GM12878 (cell line): ENCODE measurements around the gene NT5C. TPM values are rescaled to one million over a fixed set of nuclear protein-coding genes. Genes with fewer than 3 reads are reported as not detected.

Experiments used
- ATAC-seq: fragments of 200-7000 bp; cut with Tn5 transposase; 3 replicates; pipeline ENCODE4 v1.9.1; 2020; ENCODE audit warnings: mild to moderate bottlenecking, moderate library complexity
- BruUV-seq: library from RNA; stranded (reverse); fragments of 400-500 nt; replicated peaks from 2 replicates; lab custom pipeline; 2021; lab: Mats Ljungman, UMichigan
- CTCF ChIA-PET: fragments of 300-600 bp; sonication (Branson Sonifier 250); formaldehyde crosslinking; extraction: SDS; loops from one replicate; lab custom pipeline; 2021; ENCODE audit warnings: inconsistent platforms; lab: Yijun Ruan, JAX
- POLR2A ChIA-PET: fragments of 350-600 bp; formaldehyde crosslinking; extraction: SDS; loops from one replicate; lab custom pipeline; 2021; ENCODE audit warnings: inconsistent platforms; lab: Charles Lee
- RAD21 ChIA-PET: fragments of 300-600 bp; sonication (Branson Sonifier 250); formaldehyde crosslinking; loops from one replicate; lab custom pipeline; 2023; ENCODE audit warnings: antibody characterized with exemption; ENCODE audit not compliant: unreplicated experiment; lab: Charles Lee
- SMC1A ChIA-PET: fragments of 300-600 bp; sonication (Branson Sonifier 250); formaldehyde crosslinking; loops from one replicate; lab custom pipeline; 2023; ENCODE audit not compliant: unreplicated experiment, uncharacterized antibody; lab: Charles Lee
- DNase-seq: peaks from one replicate; pipeline ENCODE4 v3.0.0-alpha.2; 2011; ENCODE audit warnings: low read depth, low spot score
- FAIRE-seq: peaks from 3 replicates; lab custom pipeline; 2011; peaks lifted over from hg19 to GRCh38; lab: Jason Lieb, UNC
- H2AFZ ChIP-seq: 2 replicates; pipeline ENCODE4 v1.6.0; 2011; ENCODE audit warnings: low read depth, low read length, control low read depth; ENCODE audit not compliant: control insufficient read depth
- H3K27ac ChIP-seq: 2 replicates; pipeline ENCODE4 v1.5.1; 2011; ENCODE audit warnings: control low read depth; ENCODE audit not compliant: control insufficient read depth, insufficient read depth
- H3K27me3 ChIP-seq, 2 experiments: replicated peaks in 1 of 2; 2 replicates each; pipeline versions ENCODE4 v1.6.0 to v1.6.1; 2011; ENCODE audit warnings: low read length in 1 of 2; ENCODE audit not compliant: control insufficient read depth in 2 of 2, insufficient read depth in 2 of 2
- H3K36me3 ChIP-seq, 2 experiments: 2 replicates each; pipeline ENCODE4 v1.5.1; 2011; ENCODE audit warnings: low read length in 1 of 2; ENCODE audit not compliant: control insufficient read depth in 2 of 2, insufficient read depth in 2 of 2
- H3K4me1 ChIP-seq: 2 replicates; pipeline ENCODE4 v1.6.1; 2011; ENCODE audit warnings: mild to moderate bottlenecking, low read length, moderate library complexity, mixed read lengths; ENCODE audit not compliant: control insufficient read depth, insufficient read depth
- H3K4me2 ChIP-seq: 2 replicates; pipeline ENCODE4 v1.6.0; 2011; ENCODE audit warnings: control low read depth; ENCODE audit not compliant: control insufficient read depth, insufficient read depth
- H3K4me3 ChIP-seq: fragments of 200-600 bp; sonication (generic); 2 replicates; pipeline ENCODE4 v1.5.1; 2016
- H3K79me2 ChIP-seq: 2 replicates; pipeline ENCODE4 v1.6.0; 2011; ENCODE audit warnings: low read length; ENCODE audit not compliant: control insufficient read depth, insufficient read depth
- H3K9ac ChIP-seq: 2 replicates; pipeline ENCODE4 v1.8.0; 2011; ENCODE audit warnings: low read length, control low read depth, mixed read lengths; ENCODE audit not compliant: control insufficient read depth, insufficient read depth
- H3K9me3 ChIP-seq: replicated peaks from 3 replicates; pipeline ENCODE4 v1.5.1; 2011; ENCODE audit warnings: mild to moderate bottlenecking, low read length; ENCODE audit not compliant: control insufficient read depth, insufficient read depth
- H4K20me1 ChIP-seq: 2 replicates; pipeline ENCODE4 v1.6.0; 2011; ENCODE audit not compliant: control insufficient read depth, insufficient read depth
- CTCF ChIP-seq, 3 experiments: IDR thresholded peaks in 2 of 3; conservative IDR thresholded peaks in 1 of 3; 2 replicates each; pipeline ENCODE4 v1.5.1; 2011; ENCODE audit warnings: low read depth in 3 of 3, low read length in 3 of 3, mild to moderate bottlenecking in 3 of 3, control low read depth in 2 of 3, moderate library complexity in 2 of 3, inconsistent platforms in 1 of 3, mixed read lengths in 1 of 3; ENCODE audit not compliant: control insufficient read depth in 2 of 3, insufficient read depth in 1 of 3; ENCODE audit errors: extremely low read depth in 1 of 3
- E2F4 ChIP-seq: IDR thresholded peaks from 2 replicates; pipeline ENCODE4 v1.6.1; 2012; ENCODE audit warnings: low read depth, low read length, improper control_type of control experiment
- EZH2 ChIP-seq: IDR thresholded peaks from 2 replicates; pipeline ENCODE4 v1.6.1; 2012; ENCODE audit warnings: low read depth, mild to moderate bottlenecking, control low read depth, inconsistent platforms, low read length, borderline replicate concordance; ENCODE audit not compliant: control insufficient read depth
- JUND ChIP-seq: IDR thresholded peaks from 2 replicates; pipeline ENCODE4 v1.6.1; 2012; ENCODE audit warnings: low read depth, mild to moderate bottlenecking, low read length, improper control_type of control experiment, moderate library complexity
- LARP7 ChIP-seq: fragments of 450-650 bp; IDR thresholded peaks from 2 replicates; pipeline ENCODE4 v1.6.1; 2017; ENCODE audit warnings: mild to moderate bottlenecking
- MEF2A ChIP-seq: IDR thresholded peaks from 2 replicates; pipeline ENCODE4 v1.6.1; 2011; ENCODE audit warnings: low read depth, mild to moderate bottlenecking, low read length, moderate library complexity; ENCODE audit not compliant: insufficient read depth
- MEF2B ChIP-seq: fragments of 450-650 bp; IDR thresholded peaks from 2 replicates; pipeline ENCODE4 v1.6.1; 2018; ENCODE audit warnings: mild to moderate bottlenecking, moderate library complexity; ENCODE audit not compliant: partially characterized antibody, poor library complexity, severe bottlenecking
- PAX5 ChIP-seq: IDR thresholded peaks from 2 replicates; pipeline ENCODE4 v1.6.1; 2011; ENCODE audit warnings: low read depth, low read length, borderline replicate concordance
- RAD21 ChIP-seq: IDR thresholded peaks from 2 replicates; pipeline ENCODE4 v1.6.1; 2011; ENCODE audit warnings: mild to moderate bottlenecking, low read depth, low read length, moderate library complexity; ENCODE audit not compliant: insufficient read depth
- RCOR1 ChIP-seq: conservative IDR thresholded peaks from 2 replicates; pipeline ENCODE4 v1.6.1; 2012; ENCODE audit warnings: low read depth, low read length, improper control_type of control experiment
- SIX5 ChIP-seq: IDR thresholded peaks from 2 replicates; pipeline ENCODE4 v1.6.1; 2011; ENCODE audit warnings: mild to moderate bottlenecking, low read depth, low read length, moderate library complexity; ENCODE audit not compliant: severe bottlenecking
- SMC3 ChIP-seq: IDR thresholded peaks from 2 replicates; pipeline ENCODE4 v1.6.1; 2011; ENCODE audit warnings: low read length, improper control_type of control experiment, borderline replicate concordance
- SPI1 ChIP-seq: IDR thresholded peaks from 2 replicates; pipeline ENCODE4 v1.6.1; 2011; ENCODE audit warnings: low read depth, mild to moderate bottlenecking, low read length, moderate library complexity, borderline replicate concordance; ENCODE audit not compliant: insufficient read depth
- SUPT20H ChIP-seq: IDR thresholded peaks from 2 replicates; pipeline ENCODE4 v1.6.1; 2011; ENCODE audit warnings: low read depth, mild to moderate bottlenecking, low read length, moderate library complexity, borderline replicate concordance; ENCODE audit not compliant: control insufficient read depth
- TAF1 ChIP-seq: IDR thresholded peaks from 2 replicates; pipeline ENCODE4 v1.6.1; 2011; ENCODE audit warnings: mild to moderate bottlenecking, low read depth, low read length, borderline replicate concordance
- USF1 ChIP-seq: IDR thresholded peaks from 2 replicates; pipeline ENCODE4 v1.6.1; 2011; ENCODE audit warnings: borderline replicate concordance, low read depth, mild to moderate bottlenecking, moderate library complexity, mixed read lengths, low read length; ENCODE audit not compliant: insufficient read depth; ENCODE audit errors: extremely low read length
- ZNF207 ChIP-seq: fragments of 450-650 bp; IDR thresholded peaks from 2 replicates; pipeline ENCODE4 v1.6.1; 2014; ENCODE audit warnings: antibody characterized with exemption, mild to moderate bottlenecking, borderline replicate concordance
- WGBS: methylation state at CpG from one replicate; pipeline ENCODE4 v1.1.6; 2016; ENCODE audit warnings: low lambda C conversion rate; ENCODE audit not compliant: insufficient replicate concordance, insufficient coverage; ENCODE audit errors: missing lambda C conversion rate; 5-methylcytosine and 5-hydroxymethylcytosine counted together
- in situ Hi-C: fragments of 300-500 bp; cut with MboI; formaldehyde crosslinking; loops from 9 replicates; pipeline ENCODE4 v1.14.3; 2018; ENCODE audit warnings: mixed read lengths
- intact Hi-C: fragments of 100-400 bp; cut with micrococcal nuclease; formaldehyde crosslinking; loops from one replicate; pipeline ENCODE4 v1.14.2; 2022; ENCODE audit not compliant: unreplicated experiment
- polyA plus RNA-seq, 11 experiments: library from polyadenylated mRNA; depleted of rRNA in 4 of 11; unstranded in 6 of 11; stranded (reverse) in 5 of 11; fragments of >200 nt; fragmentation: Nextera tagmentation in 4 of 11; fragmentation: Illumina TruSeq in 1 of 11; extraction: Ambion mirVana in 4 of 11; extraction: Trizol in 1 of 11; gene quantifications; 1 replicate in 1 of 11; 2 replicates in 10 of 11; pipeline versions ENCODE4 v1.2.1 to v1.2.3, GENCODE V29; 2011 to 2016; ENCODE audit warnings: inconsistent platforms in 2 of 11, missing spikeins in 2 of 11, low read depth in 1 of 11
- total RNA-seq, 4 experiments: library from RNA; depleted of rRNA in 3 of 4; stranded (reverse); fragments of >200 nt in 3 of 4; fragmentation: Illumina TruSeq in 1 of 4; extraction: Trizol in 1 of 4; gene quantifications; 2 replicates each; pipeline versions ENCODE4 v1.2.1 to v1.2.3, GENCODE V29; 2013 to 2021

The NT5C gene
- total and polyA plus RNA-seq, 10 of the 15 experiments (the other 5 are each of a cell fraction or from before 2014, with no cell fraction given), result 3.7 to 158 (median 63.9) TPM

- H3K27me3 ChIP-seq, result no peaks in the 10 kb centered on the region; a peak in 1 of 4 replicates
- ChIA-PET SMC1A (interaction anchor here (0.7 to 8.1 kb wide), 50 partner anchors 8 to 700 kb away, joined by 3 to 134 read pairs (median 5); partner anchors contain the start of genes GRB2, JPT1, KCTD2 and MIF4GD), RAD21 (interaction anchor here (0.5 to 5.5 kb wide), 48 partner anchors 9 to 578 kb away, joined by 3 to 131 read pairs (median 5); partner anchors contain the start of genes ATP5PD, FDXR, KCTD2 and MIF4GD), CTCF (interaction anchor here (0.5 to 9.3 kb wide), 63 partner anchors 9 to 300 kb away, joined by 3 to 293 read pairs (median 7); partner anchors contain the start of genes ATP5PD, FDXR, GGA3 and JPT1), POLR2A (interaction anchor here (0.5 to 5.0 kb wide), 19 partner anchors 9 to 344 kb away, joined by 3 to 53 read pairs (median 3); partner anchors contain the start of genes GGA3, KCTD2, MIF4GD and MRPS7)
- WGBS, result 2% methylated on average over 22 of the region's 22 CpGs
- peaks cover 0 to 14% of the 10 kb centered on the region in 2 experiments; a peak in 1 of 4 replicates for H3K36me3 ChIP-seq
- intact Hi-C loops (loop anchor here (1.0 to 5.0 kb wide), 5 partner anchors 17 to 298 kb away; partner anchors contain the start of gene NT5C), in situ Hi-C loops (loop anchor here (5.0 kb wide), 1 partner anchor 88 kb away; no protein-coding TSS in a partner anchor)
- peak overlapping the region; percentile 63 for H3K4me3 ChIP-seq
- no peak for DNase-seq
- peak overlapping the region; percentile 83 for H3K27ac ChIP-seq
- peaks cover 52% of the 10 kb centered on the region for H3K4me1 ChIP-seq
- peak overlapping the region; percentile 84 for H3K9ac ChIP-seq
- no TSS peak for BruUV-seq
- ATAC-seq, result peak; percentile 76
- H3K4me2 ChIP-seq, result peak overlapping the region; percentile 95
- peaks cover 15% of the 10 kb centered on the region for H3K79me2 ChIP-seq
- FAIRE-seq, result peak; percentile 84
- H3K9me3 ChIP-seq, result no peaks in the 10 kb centered on the region; the same call in 2 of the 3 replicates
- peak overlapping the region; percentile 86 for H2AFZ ChIP-seq
- no peaks in the 10 kb centered on the region for H4K20me1 ChIP-seq
- no peak for TF ChIP-seq USF1
- peak; percentile 95 for TF ChIP-seq RAD21
- no peak for TF ChIP-seq MEF2A
- no peak for TF ChIP-seq SIX5
- no peak; the same call in 1 of the 2 replicates for TF ChIP-seq PAX5
- no peak for TF ChIP-seq MEF2B
- peak; percentile 90 for TF ChIP-seq SMC3
- peak; percentile 18; the same call in 1 of the 2 replicates for TF ChIP-seq ZNF207
- TF ChIP-seq CTCF (IDR thresholded peaks at IDR 0.05 in 2 of 3, conservative IDR thresholded peaks at IDR 0.05 in 1 of 3; ENCODE audit: control insufficient read depth in 2 of 3, extremely low read depth in 1 of 3, insufficient read depth in 1 of 3, low read depth in 3 of 3, low read length in 3 of 3), result peak; percentile 90 to 97 (median 96)
- TF ChIP-seq JUND, result no peak
- TF ChIP-seq RCOR1, result no peak
- no peak for TF ChIP-seq E2F4
- no peak for TF ChIP-seq LARP7
- no peak for TF ChIP-seq TAF1
- no peak for TF ChIP-seq SUPT20H
- TF ChIP-seq SPI1, result peak; percentile 35; the same call in 1 of the 2 replicates
- no peak for TF ChIP-seq EZH2
These were observed 17.6 kb downstream of the NT5C start for GRCh38 chr17:75113798-75114551.
